Heart right ventricle (tissue), 16 donors: ENCODE results near the gene ALOX5. TPM values are rescaled to one million over a fixed set of nuclear protein-coding genes. Genes with fewer than 3 reads are reported as not detected.

Experiments
- ATAC-seq, 8 donors: fragments of 200-7000 bp; cut with Tn5 transposase; one replicate each; pipeline ENCODE4 v1.9.1; 2020; ENCODE audit warnings: mild to moderate bottlenecking in 8 of 8, moderate library complexity in 8 of 8, moderate number of reproducible peaks in 1 of 8
- DNase-seq, 2 donors: peaks; one replicate each; pipeline ENCODE4 v3.0.0-alpha.2; 2020
- H3K27ac ChIP-seq, 10 donors: fragments of 200-600 bp; sonication (generic) in 2 of 10; one replicate each; pipeline versions ENCODE4 v1.5.0 to v1.8.0; 2020 to 2022; ENCODE audit warnings: mild to moderate bottlenecking in 3 of 10
- H3K27me3 ChIP-seq, 7 donors: fragments of 200-600 bp; one replicate each; pipeline ENCODE4 v1.8.0; 2021 to 2022; ENCODE audit warnings: mild to moderate bottlenecking in 2 of 7
- H3K36me3 ChIP-seq, 9 donors: fragments of 200-600 bp; sonication (generic) in 1 of 9; one replicate each; pipeline versions ENCODE4 v1.5.0 to v1.8.0; 2020 to 2022; ENCODE audit warnings: mild to moderate bottlenecking in 2 of 9
- H3K4me1 ChIP-seq, 9 donors: fragments of 200-600 bp; sonication (generic) in 1 of 9; one replicate each; pipeline versions ENCODE4 v1.5.0 to v1.8.0; 2020 to 2022; ENCODE audit warnings: mild to moderate bottlenecking in 4 of 9
- H3K4me3 ChIP-seq, 10 donors: fragments of 200-600 bp; sonication (generic) in 2 of 10; one replicate each; pipeline versions ENCODE4 v1.5.0 to v1.8.0; 2020 to 2022; ENCODE audit warnings: mild to moderate bottlenecking in 7 of 10, moderate library complexity in 2 of 10
- H3K9me3 ChIP-seq, 11 donors: fragments of 200-600 bp in 10 of 11; sonication (generic) in 2 of 11; one replicate each; pipeline versions ENCODE4 v1.5.0 to v1.8.0; 2013 to 2022; ENCODE audit warnings: mild to moderate bottlenecking in 2 of 11, control low read depth in 1 of 11, moderate library complexity in 1 of 11
- CTCF ChIP-seq, 9 donors: fragments of 200-600 bp; sonication (generic) in 2 of 9; IDR thresholded peaks; one replicate each; pipeline versions ENCODE4 v1.5.0 to v1.8.0; 2021 to 2022; ENCODE audit warnings: antibody characterized with exemption in 9 of 9, mild to moderate bottlenecking in 5 of 9, moderate library complexity in 1 of 9
- WGBS, 2 donors: extraction: QIAGEN DNeasy Blood & Tissue Kit; methylation state at CpG; one replicate each; pipeline ENCODE4 v1.1.7; 2013; ENCODE audit warnings: inconsistent platforms in 1 of 2; 5-methylcytosine and 5-hydroxymethylcytosine counted together
- intact Hi-C, 10 donors: fragments of 100-400 bp; cut with DNase I; formaldehyde crosslinking; loops; one replicate each; pipeline versions ENCODE4 v1.11.1 to v1.14.2; 2022
- polyA plus RNA-seq, 2 donors: library from polyadenylated mRNA; stranded (reverse); fragments of 200-250 nt; gene quantifications; one replicate each; pipeline ENCODE4 v1.2.3, GENCODE V29; 2013
- total RNA-seq, 10 donors: library from RNA; stranded (reverse); fragmentation: NEBNext Ultra II Directional in 3 of 10; extraction: Animal tissue kit (Norgen Biotek cat#: 25700) in 3 of 10; gene quantifications; one replicate each; pipeline versions ENCODE4 v1.2.1 to v1.2.4, GENCODE V29; 2021 to 2023
- donor health status: Arrhythmogenic right ventricular cardiomyopathy.
- donor health status: ischemic (EF 13 %, LVEDD 7.1; RV severe dilation, severe dysfunction).
- donor health status: healthy with polysubstance abuse.
- donor health status: DM: no; HTN: yes; CAD: no.
- donor health status: DM: no; HTN: no; CAD: no.
- donor health status: ischemic (EF 25% LVEDD 6.9; RV normal size, moderate dysfunction).
- donor health status: ischemic (EF 25% LVEDD 5.7; RV mildly dilated, moderate dysfunction).
- donor health status: healthy.
- donor health status: DM: yes; HTN: yes; CAD: no.
- donor health status: Ischemic cardiomyopathy.
- donor health status: ischemic (EF 35%, LVEDD 5.7; RV mildly dilated, moderate dysfunction).
- donor health status: nonischemic (EF 11% LVEDD 7.7; RV severe dilation, severe dysfunction).
- donor health status: DM: yes; HTN: yes; CAD: no.
- donor health status: PGD.
- donor health status: ischemic (EF 29% LVEDD 5.4; RV normal size, mild dysfunction).
- donor health status: nonischemic (EF 23%, LVEDD 6.1; RV moderate dilation, normal function).

Gene ALOX5
- total and polyA plus RNA-seq, 12 donors: 1.8 to 21.8 (median 4.4) TPM

GRCh38 chr10:45398595-45398994 lies 24.6 kb downstream of the ALOX5 start:
- peaks cover 0 to 23% (median 0%) of the 10 kb centered on the region in 9 donors for H3K36me3 ChIP-seq
- DNase-seq: no peak
- intact Hi-C loops: no loop called here
- H3K9me3 ChIP-seq: peaks cover 0 to 11% (median 0%) of the 10 kb centered on the region in 11 donors
- H3K27me3 ChIP-seq: peaks cover 0 to 5% (median 0%) of the 10 kb centered on the region in 7 donors
- no peak for ATAC-seq
- H3K4me1 ChIP-seq: peaks cover 0 to 8% (median 0%) of the 10 kb centered on the region in 9 donors
- no peak overlapping the region for H3K27ac ChIP-seq
- no peak for TF ChIP-seq CTCF (IDR thresholded peaks at IDR 0.05)
- H3K4me3 ChIP-seq: no peak overlapping the region
- 60 to 64% methylated on average over 1 of the region's 1 CpG for WGBS, 2 donors

GRCh38 chr10:45399113-45399512 lies 25.1 kb downstream of the ALOX5 start:
- no peak for TF ChIP-seq CTCF (IDR thresholded peaks at IDR 0.05)
- Histone ChIP-seq H3K27me3 (peaks cover 0 to 5% (median 0%) of the 10 kb centered on the region in 7 donors), H3K36me3 (peaks cover 0 to 23% (median 0%) of the 10 kb centered on the region in 9 donors), H3K4me1 (peaks cover 0 to 12% (median 0%) of the 10 kb centered on the region in 9 donors), H3K27ac (no peak overlapping the region), H3K4me3 (no peak overlapping the region), H3K9me3 (peaks cover 0 to 6% (median 0%) of the 10 kb centered on the region in 11 donors)
- WGBS, 2 donors: 77 to 85% methylated on average over 2 of the region's 2 CpGs
- no peak for ATAC-seq
- intact Hi-C loops: no loop called here
- DNase-seq: no peak

- Histone ChIP-seq H3K27me3 (peaks cover 0 to 15% (median 5%) of the 10 kb centered on the region in 7 donors), H3K36me3 (no peaks in the 10 kb centered on the region), H3K4me3 (no peak overlapping the region), H3K4me1 (peaks cover 0 to 43% (median 0%) of the 10 kb centered on the region in 9 donors), H3K9me3 (no peaks in the 10 kb centered on the region), H3K27ac (peak overlapping the region in 1 of 10 donors; percentile 67)
- TF ChIP-seq CTCF (IDR thresholded peaks at IDR 0.05): no peak
- no peak for DNase-seq
- intact Hi-C loops: no loop called here
- ATAC-seq: no peak
- 84 to 87% methylated on average over 8 of the region's 8 CpGs for WGBS, 2 donors
Observed at GRCh38 chr10:45403151-45403550, 29.1 kb downstream of the ALOX5 start.

- Histone ChIP-seq H3K27ac (peak overlapping the region in 3 of 10 donors; percentile 6 to 68 (median 35)), H3K27me3 (peaks cover 0 to 22% (median 7%) of the 10 kb centered on the region in 7 donors), H3K4me1 (peaks cover 0 to 54% (median 0%) of the 10 kb centered on the region in 9 donors), H3K9me3 (no peaks in the 10 kb centered on the region), H3K4me3 (no peak overlapping the region), H3K36me3 (no peaks in the 10 kb centered on the region)
- intact Hi-C loops: no loop called here
- TF ChIP-seq CTCF (IDR thresholded peaks at IDR 0.05): no peak
- DNase-seq (no peak), ATAC-seq (peak; percentile 61 to 88 (median 79))
- WGBS, 2 donors: 59 to 64% methylated on average over 10 of the region's 10 CpGs
Observed at GRCh38 chr10:45404087-45404769, 30.2 kb downstream of the ALOX5 start.
